ENCODE data around the gene KRT83. TPM values are rescaled to one million over a fixed set of nuclear protein-coding genes. Genes with fewer than 3 reads are reported as not detected.

The KRT83 gene
- total RNA-seq, 1 experiment from 2014 or later: not detected

- Histone ChIP-seq H4K5ac (ENCODE audit: insufficient read length, low read depth, low read length) (no peak overlapping the region), H3K79me1 (ENCODE audit: insufficient read depth, low read depth, low read length, poor library complexity, severe bottlenecking) (no peaks in the 10 kb centered on the region)
- no CpG with 5 or more reads among the region's 7 CpGs for WGBS (ENCODE audit: extremely low coverage, insufficient read length, low lambda C conversion rate)
Measured at GRCh38 chr12:52364061-52364460, 42.9 kb upstream of the KRT83 start.

More at GRCh38 chr12:52364061-52364460, 42.9 kb upstream of the KRT83 start:
- no peak overlapping the region for H3K9ac ChIP-seq (ENCODE audit: extremely low read depth, insufficient read length, low read length)
- no peak for TF ChIP-seq CTCF (conservative IDR thresholded peaks at IDR 0.05)
- H4K8ac ChIP-seq (replicated peaks; ENCODE audit: insufficient read length, low read depth, low read length): no peak overlapping the region
- H4K20me1 ChIP-seq (ENCODE audit: control insufficient read depth, insufficient read depth, insufficient read length): no peaks in the 10 kb centered on the region
- H3K23me2 ChIP-seq (ENCODE audit: insufficient read length, low read depth, low read length, poor library complexity, severe bottlenecking): no peaks in the 10 kb centered on the region
- no peak for DNase-seq
- Mint-ChIP-seq H3K27ac (no peak overlapping the region), H3K4me3 (no peak overlapping the region), H3K27me3 (ENCODE audit: low read depth) (peaks cover 18% of the 10 kb centered on the region), H3K4me1 (no peaks in the 10 kb centered on the region), H3K36me3 (ENCODE audit: insufficient read depth in 1 of 3, low read depth in 3 of 3) (no peaks in the 10 kb centered on the region), H3K9me3 (no peaks in the 10 kb centered on the region; a peak in 1 of 5 replicates)
- no peaks in the 10 kb centered on the region for H3K27me3 ChIP-seq (ENCODE audit: insufficient read depth, low read length)
- H2BK12ac ChIP-seq (ENCODE audit: insufficient read length, low read depth, low read length): no peak overlapping the region
- no peak overlapping the region for H3K56ac ChIP-seq (ENCODE audit: insufficient read length, low read depth, low read length)
- H2BK5ac ChIP-seq (ENCODE audit: insufficient read length, low read length): no peak overlapping the region
- H2BK15ac ChIP-seq (ENCODE audit: low read depth, low read length): no peak overlapping the region
- no peak overlapping the region for H2BK20ac ChIP-seq (ENCODE audit: low read depth, low read length, poor library complexity, severe bottlenecking)
- no peak overlapping the region for H3K27ac ChIP-seq (ENCODE audit: insufficient read length, low read depth, low read length)
- no peak overlapping the region for H4K91ac ChIP-seq (ENCODE audit: insufficient read length, low read depth, low read length)
- H3K23ac ChIP-seq (ENCODE audit: insufficient read length, low read depth, low read length): no peak overlapping the region
- no peak overlapping the region for H3K18ac ChIP-seq (ENCODE audit: insufficient read length, low read depth, low read length)
- H3K79me2 ChIP-seq (ENCODE audit: insufficient read depth, low read length): no peaks in the 10 kb centered on the region
- H3K4me1 ChIP-seq (ENCODE audit: insufficient read depth, low read length): no peaks in the 10 kb centered on the region
- H2BK120ac ChIP-seq (ENCODE audit: low read depth, low read length, poor library complexity, severe bottlenecking): no peak overlapping the region
- H3K4ac ChIP-seq (ENCODE audit: low read depth, low read length): no peak overlapping the region
- no peak overlapping the region for H2AK5ac ChIP-seq (ENCODE audit: insufficient read length, low read length)
- H3K9me3 ChIP-seq (ENCODE audit: control insufficient read depth, low read depth, low read length): no peaks in the 10 kb centered on the region
- H3T11ph ChIP-seq (ENCODE audit: low read length): no peak overlapping the region
- H3K4me2 ChIP-seq (ENCODE audit: insufficient read depth, insufficient read length, low read length): no peak overlapping the region
- H3K14ac ChIP-seq (ENCODE audit: insufficient read depth, low read length): no peak overlapping the region
- H2AFZ ChIP-seq (ENCODE audit: low read length): no peak overlapping the region
